HCT116 (cell line): ENCODE data around the gene LIMS2. TPM values are rescaled to one million over a fixed set of nuclear protein-coding genes. Genes with fewer than 3 reads are reported as not detected.

ENCODE experiments used
- ATAC-seq: fragments of 200-7000 bp; cut with Tn5 transposase; 2 replicates; pipeline ENCODE4 v1.9.1; 2020; ENCODE audit warnings: mild to moderate bottlenecking, moderate library complexity
- BruUV-seq: library from RNA; stranded (reverse); fragments of 400-500 nt; replicated peaks from 2 replicates; lab custom pipeline; 2021; lab: Mats Ljungman, UMichigan
- CTCF ChIA-PET: fragments of 300-600 bp; sonication (Branson Sonifier 250); formaldehyde crosslinking; loops from one replicate; lab custom pipeline; 2021; ENCODE audit warnings: antibody characterized with exemption; lab: Charles Lee
- POLR2A ChIA-PET: fragments of 300-600, 350-600 bp; sonication (Branson Sonifier 250); formaldehyde crosslinking; loops from one replicate; lab custom pipeline; 2021; ENCODE audit warnings: antibody characterized with exemption; lab: Charles Lee
- RAD21 ChIA-PET, 2 experiments: fragments of 300-600 bp; sonication (Branson Sonifier 250); formaldehyde crosslinking; loops; one replicate each; lab custom pipeline; 2023; ENCODE audit warnings: low total read pairs in 2 of 2; ENCODE audit not compliant: uncharacterized antibody in 2 of 2, unreplicated experiment in 2 of 2, low non-redundant PET in 1 of 2; lab: Charles Lee
- DNase-seq: peaks from one replicate; pipeline ENCODE4 v3.0.0-alpha.2; 2010; ENCODE audit warnings: low read depth, low spot score
- H2AFZ ChIP-seq: fragments of 200-600 bp; shearing (Covaris generic), sonication (generic); 2 replicates; pipeline ENCODE4 v1.6.1; 2017; ENCODE audit warnings: low read depth, mixed run types, mixed read lengths, antibody characterized with exemption, low read length; ENCODE audit not compliant: poor library complexity, severe bottlenecking
- H3K27ac ChIP-seq: 2 replicates; pipeline ENCODE4 v1.5.1; 2012; ENCODE audit warnings: low read depth, low read length
- H3K27me3 ChIP-seq: fragments of 200-600 bp; sonication (generic); 2 replicates; pipeline ENCODE4 v1.6.1; 2016; ENCODE audit warnings: mixed run types, low read length, mixed read lengths; ENCODE audit not compliant: insufficient read depth
- H3K36me3 ChIP-seq, 2 experiments: fragments of 200-500 bp in 1 of 2; fragments of 200-600 bp in 1 of 2; sonication (Bioruptor generic) in 1 of 2; sonication (generic) in 1 of 2; 2 replicates each; pipeline versions ENCODE4 v1.5.1 to v1.6.1; 2014 to 2016; ENCODE audit warnings: low read length in 2 of 2, inconsistent platforms in 1 of 2, mixed read lengths in 1 of 2, mixed run types in 1 of 2; ENCODE audit not compliant: insufficient read depth in 2 of 2, control insufficient read depth in 1 of 2
- H3K4me1 ChIP-seq, 2 experiments: fragments of 200-600 bp in 1 of 2; sonication (generic) in 1 of 2; 2 replicates each; pipeline versions ENCODE4 v1.5.1 to v1.6.1; 2012 to 2017; ENCODE audit warnings: low read length in 2 of 2, inconsistent platforms in 1 of 2, mild to moderate bottlenecking in 1 of 2, mixed read lengths in 1 of 2, mixed run types in 1 of 2, moderate library complexity in 1 of 2; ENCODE audit not compliant: insufficient read depth in 2 of 2, control insufficient read depth in 1 of 2
- H3K4me2 ChIP-seq: fragments of 200-600 bp; sonication (generic); 2 replicates; pipeline ENCODE4 v1.6.1; 2017; ENCODE audit warnings: mixed run types, low read length, mixed read lengths
- H3K4me3 ChIP-seq, 2 experiments: fragments of 200-600 bp in 1 of 2; sonication (generic) in 1 of 2; replicated peaks in 1 of 2; 2 replicates each; pipeline ENCODE4 v1.5.1; 2011 to 2016; ENCODE audit warnings: low read length in 2 of 2, control low read depth in 1 of 2, low read depth in 1 of 2, mild to moderate bottlenecking in 1 of 2, mixed read lengths in 1 of 2, mixed run types in 1 of 2
- H3K79me2 ChIP-seq: fragments of 200-600 bp; sonication (generic); 2 replicates; pipeline ENCODE4 v1.6.1; 2017; ENCODE audit warnings: mild to moderate bottlenecking, mixed run types, low read length, moderate library complexity, mixed read lengths; ENCODE audit not compliant: insufficient read depth
- H3K9ac ChIP-seq: fragments of 200-600 bp; sonication (generic); 2 replicates; pipeline ENCODE4 v1.6.1; 2016; ENCODE audit warnings: low read length, mixed read lengths
- H3K9me2 ChIP-seq: fragments of 200-600 bp; sonication (generic), shearing (Covaris generic); 2 replicates; pipeline ENCODE4 v1.6.1; 2017; ENCODE audit warnings: mixed run types, mild to moderate bottlenecking, moderate library complexity; ENCODE audit not compliant: insufficient read depth
- H3K9me3 ChIP-seq, 2 experiments: fragments of 200-500 bp in 1 of 2; fragments of 200-600 bp in 1 of 2; sonication (Bioruptor generic) in 1 of 2; sonication (generic) in 1 of 2; 2 replicates each; pipeline ENCODE4 v1.6.1; 2014 to 2017; ENCODE audit warnings: low read length in 2 of 2, mixed read lengths in 2 of 2, inconsistent platforms in 1 of 2, low read depth in 1 of 2, mild to moderate bottlenecking in 1 of 2, mixed run types in 1 of 2, moderate library complexity in 1 of 2; ENCODE audit not compliant: control insufficient read depth in 1 of 2, insufficient read depth in 1 of 2
- H4K20me1 ChIP-seq: fragments of 200-600 bp; sonication (generic), shearing (Covaris generic); 2 replicates; pipeline ENCODE4 v1.6.1; 2017; ENCODE audit warnings: mixed run types, mild to moderate bottlenecking, moderate library complexity; ENCODE audit not compliant: insufficient read depth
- FOSL1 ChIP-seq: IDR thresholded peaks from 2 replicates; pipeline ENCODE4 v1.6.1; 2012; ENCODE audit warnings: low read depth
- POLR2A ChIP-seq: IDR thresholded peaks from 2 replicates; pipeline ENCODE4 v1.7.0; 2011; ENCODE audit warnings: borderline replicate concordance; ENCODE audit not compliant: insufficient read depth, insufficient read length; ENCODE audit errors: extremely low read depth
- REST ChIP-seq: IDR thresholded peaks from 2 replicates; pipeline ENCODE4 v1.6.1; 2012; ENCODE audit warnings: low read depth
- ZBTB33 ChIP-seq: IDR thresholded peaks from 2 replicates; pipeline ENCODE4 v1.6.1; 2011; ENCODE audit warnings: mild to moderate bottlenecking, low read length, moderate library complexity; ENCODE audit not compliant: insufficient replicate concordance; ENCODE audit errors: extremely low read depth
- intact Hi-C: fragments of 100-400 bp; cut with micrococcal nuclease; formaldehyde crosslinking; loops from 2 replicates; pipeline ENCODE4 v1.10.0; 2022
- total RNA-seq: library from RNA; stranded (reverse); gene quantifications from one replicate; pipeline ENCODE4 v1.2.1, GENCODE V29; 2021; ENCODE audit not compliant: unreplicated experiment

LIMS2 gene
- total RNA-seq, 1 experiment from 2014 or later, result 3.7 TPM

GRCh38 chr2:127596311-127597045 is 78.9 kb downstream of the LIMS2 start (continued):
- TF ChIP-seq REST, result no peak
- TF ChIP-seq, all 23 proteins: peak for 0

- no peak overlapping the region for H3K27ac ChIP-seq
- no peaks in the 10 kb centered on the region for H3K79me2 ChIP-seq
- H2AFZ ChIP-seq, result no peak overlapping the region
- H3K9ac ChIP-seq, result no peak overlapping the region
- H3K27me3 ChIP-seq, result no peaks in the 10 kb centered on the region
- peaks cover 0 to 12% of the 10 kb centered on the region in 2 experiments; a peak in 1 of 4 replicates for H3K4me1 ChIP-seq
- intact Hi-C loops, result no loop called here
- no peaks in the 10 kb centered on the region for H3K9me2 ChIP-seq
- H3K4me3 ChIP-seq, result no peak overlapping the region
- no peaks in the 10 kb centered on the region for H3K9me3 ChIP-seq
- no peak for ATAC-seq
- TF ChIP-seq ZBTB33 (no peak), FOSL1 (no peak), POLR2A (no peak)
- POLR2A ChIA-PET, result no interaction called here
- CTCF ChIA-PET, result no interaction called here
- no peaks in the 10 kb centered on the region for H4K20me1 ChIP-seq
- no TSS peak for BruUV-seq
- DNase-seq, result no peak
- no peak overlapping the region for H3K4me2 ChIP-seq
- RAD21 ChIA-PET, result no interaction called here
- H3K36me3 ChIP-seq, result no peaks in the 10 kb centered on the region
Measured at GRCh38 chr2:127594116-127594591, 81.2 kb downstream of the LIMS2 start.
